BE2C (cell line): ENCODE data around the gene CCDC12.

Experiments used
- DNase-seq: peaks from one replicate; pipeline ENCODE4 v3.0.0-alpha.2; 2020
- H3K27me3 ChIP-seq: fragments of 250-450 bp; sonication (Bioruptor Pico); 2 replicates; pipeline ENCODE4 v1.5.1; 2020; ENCODE audit warnings: mild to moderate bottlenecking
- H3K36me3 ChIP-seq: fragments of 250-450 bp; sonication (Bioruptor Pico); 2 replicates; pipeline ENCODE4 v1.5.1; 2020; ENCODE audit warnings: mild to moderate bottlenecking
- H3K4me1 ChIP-seq: fragments of 250-450 bp; sonication (Bioruptor Pico); 2 replicates; pipeline ENCODE4 v1.5.1; 2020
- H3K4me3 ChIP-seq: 2 replicates; pipeline ENCODE4 v1.5.1; 2011; ENCODE audit warnings: low read depth, low read length
- H3K9me3 ChIP-seq: fragments of 250-450 bp; sonication (Bioruptor Pico); 2 replicates; pipeline ENCODE4 v1.5.1; 2020
- TF ChIP-seq, protein P1 (sequence below): IDR thresholded peaks from 2 replicates; pipeline ENCODE4 v1.5.1; 2012; ENCODE audit warnings: mild to moderate bottlenecking, low read depth, low read length

The CCDC12 gene

DNA sequence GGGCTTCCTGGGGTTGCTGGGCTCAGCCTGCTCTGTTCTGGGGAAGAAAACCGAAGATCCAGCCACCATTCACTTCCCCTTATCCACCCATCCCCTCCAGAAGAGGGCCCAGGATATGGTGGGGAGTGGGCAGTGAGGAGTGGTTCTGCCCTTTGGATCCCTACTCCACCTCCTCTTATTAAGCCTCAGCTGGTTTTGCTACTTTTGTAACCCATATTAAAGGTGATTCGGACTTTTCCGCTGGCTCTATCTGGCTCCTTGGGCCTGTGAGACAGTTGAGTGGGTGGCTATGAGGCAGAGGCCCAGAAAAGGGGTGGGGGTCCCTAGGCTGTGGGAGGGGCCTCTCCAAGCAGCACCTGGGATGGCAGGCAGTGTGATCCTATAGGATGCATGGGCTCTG, 36.7 kb upstream of the CCDC12 start:
- H3K9me3 ChIP-seq = no peaks in the 10 kb centered on the region
- no peak overlapping the region for H3K4me3 ChIP-seq
- H3K27me3 ChIP-seq = no peaks in the 10 kb centered on the region
- H3K4me1 ChIP-seq = no peaks in the 10 kb centered on the region
- TF ChIP-seq, protein P1, sequence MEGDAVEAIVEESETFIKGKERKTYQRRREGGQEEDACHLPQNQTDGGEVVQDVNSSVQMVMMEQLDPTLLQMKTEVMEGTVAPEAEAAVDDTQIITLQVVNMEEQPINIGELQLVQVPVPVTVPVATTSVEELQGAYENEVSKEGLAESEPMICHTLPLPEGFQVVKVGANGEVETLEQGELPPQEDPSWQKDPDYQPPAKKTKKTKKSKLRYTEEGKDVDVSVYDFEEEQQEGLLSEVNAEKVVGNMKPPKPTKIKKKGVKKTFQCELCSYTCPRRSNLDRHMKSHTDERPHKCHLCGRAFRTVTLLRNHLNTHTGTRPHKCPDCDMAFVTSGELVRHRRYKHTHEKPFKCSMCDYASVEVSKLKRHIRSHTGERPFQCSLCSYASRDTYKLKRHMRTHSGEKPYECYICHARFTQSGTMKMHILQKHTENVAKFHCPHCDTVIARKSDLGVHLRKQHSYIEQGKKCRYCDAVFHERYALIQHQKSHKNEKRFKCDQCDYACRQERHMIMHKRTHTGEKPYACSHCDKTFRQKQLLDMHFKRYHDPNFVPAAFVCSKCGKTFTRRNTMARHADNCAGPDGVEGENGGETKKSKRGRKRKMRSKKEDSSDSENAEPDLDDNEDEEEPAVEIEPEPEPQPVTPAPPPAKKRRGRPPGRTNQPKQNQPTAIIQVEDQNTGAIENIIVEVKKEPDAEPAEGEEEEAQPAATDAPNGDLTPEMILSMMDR = no peak
- no peaks in the 10 kb centered on the region for H3K36me3 ChIP-seq
- no peak for DNase-seq

DNA sequence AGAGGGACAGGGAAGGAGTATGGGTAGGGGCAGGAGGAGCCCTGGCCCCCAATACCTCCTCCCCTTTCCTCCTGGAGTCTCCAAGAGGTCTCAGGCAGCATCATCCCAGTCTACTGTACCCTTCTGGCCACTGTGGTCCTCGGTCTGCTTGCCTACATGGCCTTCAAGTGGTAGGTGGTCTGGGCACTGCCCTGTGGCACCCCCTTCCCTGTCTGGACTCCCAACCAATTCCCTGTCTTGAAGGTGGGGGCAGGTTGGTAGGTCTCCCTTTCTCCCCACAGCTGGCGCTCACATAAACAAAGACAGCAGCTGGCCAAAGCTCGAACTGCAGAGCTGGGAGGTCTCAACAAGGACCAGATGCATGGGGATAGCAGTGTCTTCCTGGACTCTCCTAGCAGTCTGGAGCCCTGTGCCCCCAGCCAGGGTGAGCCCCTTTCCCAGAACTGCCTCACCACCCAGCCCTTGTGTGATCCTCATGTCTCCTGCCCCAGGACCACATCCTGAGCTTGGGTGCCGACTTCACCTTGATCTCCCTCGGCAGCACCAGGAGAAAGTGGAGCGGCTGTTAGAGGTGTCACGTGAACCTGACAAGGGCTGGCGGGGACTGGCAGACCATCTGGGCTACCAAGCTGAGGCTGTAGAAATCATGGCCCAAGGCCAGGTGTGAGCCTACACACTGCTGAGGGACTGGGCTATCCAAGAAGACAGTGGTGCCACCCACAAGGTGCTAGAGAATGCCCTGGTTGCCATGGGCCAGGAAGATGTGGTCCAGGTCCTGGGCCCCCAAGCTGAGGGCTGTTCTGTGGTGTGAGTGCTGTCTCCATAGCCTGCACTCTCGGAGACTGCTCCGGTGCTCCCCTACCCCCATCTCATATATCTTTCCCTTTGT, 36.0 kb upstream of the CCDC12 start:
- TF ChIP-seq, protein P1 = no peak
- no peak for DNase-seq
- Histone ChIP-seq H3K4me3 (no peak overlapping the region), H3K27me3 (no peaks in the 10 kb centered on the region), H3K9me3 (no peaks in the 10 kb centered on the region), H3K4me1 (no peaks in the 10 kb centered on the region), H3K36me3 (no peaks in the 10 kb centered on the region)

DNA sequence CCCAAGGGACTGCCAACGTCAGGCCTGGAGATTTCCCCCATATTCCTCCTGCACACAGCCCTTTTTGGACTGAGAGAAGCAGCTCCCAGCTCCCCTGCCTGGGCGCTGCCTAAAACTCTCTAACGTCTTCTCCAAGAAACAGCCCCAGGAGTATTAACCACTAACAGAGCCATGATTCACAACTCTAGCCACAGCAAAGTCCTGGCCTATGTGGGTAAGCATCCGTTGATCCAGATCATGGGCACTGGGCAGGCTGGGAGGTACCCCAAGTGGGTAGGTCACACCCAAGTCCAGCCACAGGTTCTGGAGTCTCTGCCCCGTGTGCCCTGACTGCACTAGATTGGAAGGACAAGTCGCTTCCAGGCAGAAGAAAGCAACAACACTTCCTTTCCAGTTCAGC, 34.8 kb upstream of the CCDC12 start:
- Histone ChIP-seq H3K4me1 (no peaks in the 10 kb centered on the region), H3K36me3 (no peaks in the 10 kb centered on the region), H3K4me3 (no peak overlapping the region), H3K9me3 (no peaks in the 10 kb centered on the region), H3K27me3 (no peaks in the 10 kb centered on the region)
- no peak for DNase-seq
- TF ChIP-seq, protein P1 = no peak

DNA sequence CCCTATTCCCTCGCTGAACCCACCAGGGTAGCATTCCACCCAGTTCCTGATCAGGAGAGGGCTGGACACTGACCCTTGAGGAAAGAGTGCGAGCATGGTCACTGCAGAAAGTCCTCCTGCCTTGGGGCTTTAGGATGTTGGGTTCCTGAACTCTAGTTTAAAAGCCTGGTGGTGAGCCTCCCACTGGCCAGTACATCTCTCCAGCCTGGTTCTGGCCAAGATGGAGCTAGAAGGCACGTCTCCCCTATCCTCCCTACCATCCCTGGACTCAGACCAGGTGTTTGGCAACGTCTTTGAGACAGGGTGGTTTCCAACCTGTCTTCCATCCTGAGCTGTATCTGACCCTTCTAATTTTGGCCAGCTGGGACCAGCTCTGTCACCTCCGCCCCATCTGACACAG, 34.4 kb upstream of the CCDC12 start:
- Histone ChIP-seq H3K4me1 (no peaks in the 10 kb centered on the region), H3K27me3 (no peaks in the 10 kb centered on the region), H3K9me3 (no peaks in the 10 kb centered on the region), H3K36me3 (0 out of 2 replicates have a peak, but pooled peaks cover 2% of the 10 kb centered on the region), H3K4me3 (no peak overlapping the region)
- no peak for DNase-seq
- TF ChIP-seq, protein P1 = no peak

DNA sequence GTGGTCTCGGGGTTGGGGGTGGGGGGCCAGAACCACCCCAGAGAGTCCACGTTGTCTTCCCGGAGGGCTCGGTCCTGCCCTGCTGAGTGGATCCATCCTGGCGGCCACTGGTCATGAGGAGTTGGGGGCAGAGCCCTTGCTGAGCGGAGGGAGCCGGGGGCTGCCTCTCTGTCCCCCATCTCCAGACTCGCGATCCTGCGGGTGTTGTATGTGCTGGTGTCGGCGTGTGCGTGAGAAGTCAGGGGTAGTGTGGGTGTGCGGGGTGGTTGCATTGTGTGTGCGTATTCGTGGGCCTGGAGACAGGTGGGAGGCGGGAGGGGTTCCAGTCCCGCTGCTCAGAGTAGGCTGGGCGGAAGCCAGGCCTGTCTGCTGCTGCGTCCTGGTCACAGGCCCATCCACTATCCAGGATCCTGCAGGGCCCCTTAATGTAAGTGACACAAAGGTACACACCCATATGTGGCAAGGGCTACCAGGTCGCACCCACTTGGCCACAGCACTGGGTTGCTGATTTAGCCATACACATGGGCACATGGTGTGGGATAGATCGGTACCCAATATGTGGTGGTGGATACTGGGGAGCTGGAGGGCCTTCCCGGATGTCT, 33.7 kb upstream of the CCDC12 start:
- TF ChIP-seq, protein P1 = no peak
- no peak for DNase-seq
- Histone ChIP-seq H3K36me3 (0 out of 2 replicates have a peak, but pooled peaks cover 2% of the 10 kb centered on the region), H3K9me3 (no peaks in the 10 kb centered on the region), H3K4me3 (peak overlapping the region; percentile 53), H3K27me3 (no peaks in the 10 kb centered on the region), H3K4me1 (no peaks in the 10 kb centered on the region)
